DMS79 (cell line): ENCODE results near the gene RSBN1.
"Not testable (repeated sequence)": the region's sequence is repeated elsewhere in the genome, so short reads cannot be mapped to it uniquely, and the experiment has no call there.

Source experiments
- DNase-seq: peaks from one replicate; lab custom pipeline; 2025; lab: John Stamatoyannopoulos, UW

RSBN1 gene

DNA sequence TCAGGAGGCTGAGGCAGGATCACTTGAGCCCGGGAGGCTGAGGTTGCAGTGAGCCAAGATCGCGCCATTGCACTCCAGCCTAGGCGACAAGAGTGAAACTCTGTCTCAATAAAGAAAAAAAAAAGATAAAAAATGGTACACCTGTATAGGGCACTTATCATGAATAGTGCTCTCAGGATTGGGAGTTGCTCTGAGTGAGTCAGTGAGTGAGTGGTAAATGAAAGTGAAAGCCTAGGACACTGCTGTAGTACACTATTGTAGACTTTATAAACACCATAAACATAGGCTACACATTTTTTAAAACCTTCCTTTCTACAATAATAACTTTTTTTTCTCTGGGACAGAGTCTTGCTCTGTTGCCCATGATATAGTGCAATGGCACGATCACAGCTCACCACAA lies 69.8 kb downstream of the RSBN1 start:
- DNase-seq, result no peak

DNA sequence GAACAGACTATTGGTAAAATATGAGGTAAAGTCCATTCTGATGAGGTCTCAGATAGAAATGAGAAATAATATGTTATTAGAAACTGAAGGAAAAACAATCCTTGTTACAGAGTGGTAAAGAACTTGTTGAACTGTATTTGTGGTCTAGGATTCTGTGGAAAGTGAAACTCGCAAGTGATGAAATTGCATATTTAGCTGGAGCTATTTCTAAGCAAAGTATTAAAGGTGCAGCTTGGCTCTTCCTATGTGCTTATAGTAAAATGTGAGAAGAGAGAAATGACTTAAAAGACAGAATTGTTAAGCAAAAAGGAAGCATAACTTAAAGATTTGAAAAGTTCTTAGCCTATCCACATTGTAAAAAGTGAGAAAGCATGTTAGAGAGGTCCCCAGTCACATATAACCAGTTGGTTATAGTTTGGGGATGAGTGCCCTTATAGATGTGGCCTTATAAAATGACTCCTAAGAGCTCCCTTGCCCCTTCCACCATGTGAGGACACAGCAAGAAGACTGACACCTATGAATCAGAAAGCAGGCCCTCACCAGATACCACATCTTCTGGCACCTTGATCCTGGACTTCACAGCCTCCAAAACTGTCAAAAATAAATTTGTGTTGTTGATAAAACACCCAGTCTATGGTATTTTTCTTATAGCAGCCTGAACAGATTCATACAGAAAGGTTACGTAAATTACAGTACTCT lies 77.8 kb downstream of the RSBN1 start:
- DNase-seq, result no peak

DNA sequence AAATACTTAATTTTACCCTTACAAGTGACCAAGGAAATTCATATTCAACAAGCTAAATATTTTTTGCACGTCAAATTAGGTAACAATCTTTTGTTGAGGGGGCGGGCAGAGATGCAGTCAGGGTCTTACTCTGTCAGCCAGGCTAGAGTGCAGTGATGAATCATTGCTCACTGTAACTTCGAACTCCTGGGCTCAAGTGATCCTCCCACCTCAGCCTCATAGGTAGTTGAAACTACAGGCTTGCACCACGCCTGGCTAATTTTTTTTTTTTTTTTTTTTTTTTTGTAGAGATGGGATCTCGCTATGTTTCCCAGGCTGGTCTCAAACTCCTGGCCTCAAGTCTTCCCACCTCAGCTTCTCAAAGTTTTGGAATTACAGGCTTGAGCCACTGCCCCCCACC lies 79.5 kb downstream of the RSBN1 start:
- no peak for DNase-seq

DNA sequence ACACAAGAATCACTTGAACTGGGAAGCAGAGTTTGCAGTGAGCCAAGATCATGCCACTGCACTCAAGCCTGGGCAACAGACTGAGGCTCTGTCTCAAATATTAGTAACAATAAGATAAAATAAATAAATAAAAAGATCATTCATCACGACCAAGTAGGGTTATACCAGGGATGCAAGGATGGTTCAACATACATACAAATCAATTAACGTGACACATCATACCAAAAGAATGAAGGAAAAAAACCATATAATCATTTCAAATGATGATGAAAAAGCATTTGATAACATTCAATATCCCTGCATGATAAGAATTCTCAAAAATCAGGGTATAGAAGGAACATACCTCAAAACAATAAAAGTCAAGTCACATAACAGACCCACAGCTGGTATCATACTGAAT lies 91.3 kb downstream of the RSBN1 start:
- no peak for DNase-seq

DNA sequence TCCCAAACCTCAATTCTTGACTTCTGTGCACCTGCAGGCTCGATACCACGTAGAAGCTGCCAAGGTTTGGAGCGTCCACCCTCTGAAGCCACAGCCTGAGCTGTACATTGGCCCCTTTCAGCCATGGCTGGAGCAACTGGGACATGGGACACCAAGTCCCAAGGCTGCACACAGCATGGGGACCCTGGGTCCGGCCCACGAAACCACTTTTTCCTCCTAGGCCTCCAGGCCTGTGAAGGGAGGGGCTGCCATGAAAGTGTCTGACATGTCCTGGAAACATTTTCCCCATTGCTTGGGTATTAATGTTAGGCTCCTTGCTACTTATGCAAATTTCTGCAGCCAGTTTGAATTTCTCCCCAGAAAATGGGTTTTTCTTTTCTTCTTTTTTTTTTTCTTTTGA lies 93.7 kb downstream of the RSBN1 start:
- DNase-seq, result not testable (repeated sequence)

DNA sequence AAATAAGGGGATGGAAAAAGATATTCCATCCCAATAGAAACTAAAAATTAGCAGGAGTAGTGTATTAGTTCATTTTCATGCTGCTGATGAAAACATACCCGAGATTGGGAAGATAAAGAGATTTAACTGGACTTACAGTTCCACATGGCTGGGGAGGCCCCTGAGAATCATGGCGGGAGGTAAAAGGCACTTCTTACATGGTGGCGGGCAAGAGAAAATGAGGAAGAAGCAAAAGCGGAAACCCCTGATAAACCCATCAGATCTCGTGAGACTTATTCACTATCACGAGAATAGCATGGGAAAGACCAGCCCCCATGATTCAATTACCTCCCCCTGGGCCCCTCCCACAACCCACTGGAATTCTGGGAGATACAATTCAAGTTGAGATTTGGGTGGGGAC lies 94.8 kb downstream of the RSBN1 start:
- not testable (repeated sequence) for DNase-seq

DNA sequence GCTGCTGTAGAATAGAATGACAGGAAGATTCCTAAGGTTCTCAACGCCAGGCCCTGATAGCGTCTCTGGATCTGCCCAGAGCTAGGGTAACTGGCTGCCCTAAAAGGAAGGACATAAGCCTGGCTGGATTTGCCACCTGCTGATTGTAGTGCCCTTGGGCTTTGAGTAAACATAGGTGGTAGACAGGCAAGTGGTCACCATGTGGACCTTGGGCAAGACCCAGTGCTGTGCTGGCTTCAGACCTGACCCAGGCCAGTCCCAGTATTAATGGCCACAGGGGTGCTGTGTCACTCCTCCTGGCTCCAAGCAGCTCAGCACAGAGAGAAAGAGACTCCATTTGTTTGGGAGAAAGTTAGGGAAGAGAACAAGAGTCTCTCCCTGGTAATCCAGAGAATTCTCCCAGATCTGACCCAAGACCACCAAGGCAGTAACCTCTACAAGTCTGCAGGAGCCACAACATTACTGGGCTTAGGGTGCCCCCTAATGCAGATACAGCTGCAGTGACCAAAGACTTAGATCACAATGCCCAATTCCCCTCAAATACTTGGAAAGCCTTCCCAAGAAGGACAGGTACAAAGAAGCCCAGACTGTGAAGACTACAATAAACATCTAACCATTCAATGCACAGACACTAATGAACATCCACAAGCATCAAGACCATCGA lies 97.5 kb downstream of the RSBN1 start:
- no peak for DNase-seq
